HepG2 (cell line): ENCODE results near the gene ABHD1. TPM values are rescaled to one million over a fixed set of nuclear protein-coding genes. Genes with fewer than 3 reads are reported as not detected.
A peak's percentile ranks its signal among the peaks of the same experiment; 100 is the strongest.

Source experiments
- FOXC1 ChIP-seq: sonication (generic); formaldehyde crosslinking; IDR thresholded peaks from 2 replicates; pipeline ENCODE4 v1.8.0; 2022; ENCODE audit warnings: mild to moderate bottlenecking, missing genetic modification reagents, borderline replicate concordance
- HNF4G ChIP-seq, 2 experiments: sonication (generic) in 1 of 2; formaldehyde crosslinking in 1 of 2; IDR thresholded peaks; 2 replicates each; pipeline versions ENCODE4 v1.4.0 to v1.6.1; 2011 to 2020; ENCODE audit warnings: borderline replicate concordance in 2 of 2, low read depth in 2 of 2, mild to moderate bottlenecking in 2 of 2, low read length in 1 of 2, missing genetic modification reagents in 1 of 2, moderate library complexity in 1 of 2
- HOXA3 ChIP-seq: sonication (generic); formaldehyde crosslinking; IDR thresholded peaks from 2 replicates; pipeline ENCODE4 v1.5.0; 2020; ENCODE audit warnings: missing genetic modification reagents
- KAT7 ChIP-seq: IDR thresholded peaks from 2 replicates; pipeline ENCODE4 v1.6.1; 2018; ENCODE audit warnings: borderline replicate concordance, missing compliant biosample characterization
- KDM2A ChIP-seq: sonication (generic); formaldehyde crosslinking; IDR thresholded peaks from 2 replicates; pipeline ENCODE4 v1.4.0; 2020; ENCODE audit warnings: low read depth, missing genetic modification reagents, borderline replicate concordance
- KDM5B ChIP-seq: sonication (generic); formaldehyde crosslinking; IDR thresholded peaks from 2 replicates; pipeline ENCODE4 v1.4.0; 2020; ENCODE audit warnings: missing genetic modification reagents, mild to moderate bottlenecking, borderline replicate concordance
- LCORL ChIP-seq, 2 experiments: fragments of 450-650 bp in 1 of 2; sonication (generic) in 1 of 2; formaldehyde crosslinking in 1 of 2; IDR thresholded peaks; 2 replicates each; pipeline versions ENCODE4 v1.5.0 to v1.6.1; 2017 to 2020; ENCODE audit warnings: antibody characterized with exemption in 1 of 2, missing genetic modification reagents in 1 of 2
- MAFK ChIP-seq, 2 experiments: IDR thresholded peaks in 1 of 2; conservative IDR thresholded peaks in 1 of 2; 2 replicates each; pipeline ENCODE4 v1.6.1; 2011; ENCODE audit warnings: improper control_type of control experiment in 2 of 2, low read length in 2 of 2
- MAZ ChIP-seq, 2 experiments: sonication (generic) in 1 of 2; formaldehyde crosslinking in 1 of 2; IDR thresholded peaks; 2 replicates each; pipeline versions ENCODE4 v1.5.0 to v1.6.1; 2012 to 2020; ENCODE audit warnings: low read depth in 2 of 2, mild to moderate bottlenecking in 2 of 2, borderline replicate concordance in 1 of 2, improper control_type of control experiment in 1 of 2, low read length in 1 of 2, missing genetic modification reagents in 1 of 2, moderate library complexity in 1 of 2
- POGK ChIP-seq: sonication (generic); formaldehyde crosslinking; conservative IDR thresholded peaks from 2 replicates; pipeline ENCODE4 v1.8.0; 2022; ENCODE audit warnings: mild to moderate bottlenecking, moderate library complexity, missing genetic modification reagents
- RFX1 ChIP-seq: fragments of 450-650 bp; IDR thresholded peaks from 2 replicates; pipeline ENCODE4 v1.6.1; 2017
- RXRA ChIP-seq: sonication (generic); formaldehyde crosslinking; IDR thresholded peaks from 2 replicates; pipeline ENCODE4 v1.5.1; 2020; ENCODE audit warnings: missing genetic modification reagents
- TFAP4 ChIP-seq: sonication (generic); IDR thresholded peaks from 2 replicates; pipeline ENCODE4 v1.6.1; 2016; ENCODE audit warnings: low read depth, borderline replicate concordance
- UBTF ChIP-seq: sonication (generic); formaldehyde crosslinking; IDR thresholded peaks from 2 replicates; pipeline ENCODE4 v1.4.0; 2020; ENCODE audit warnings: mild to moderate bottlenecking, missing genetic modification reagents
- YY1 ChIP-seq: IDR thresholded peaks from 2 replicates; pipeline ENCODE4 v1.6.1; 2011; ENCODE audit warnings: low read length, low read depth, moderate library complexity, mild to moderate bottlenecking; ENCODE audit not compliant: insufficient read depth, insufficient replicate concordance
- ZNF143 ChIP-seq: sonication (generic); formaldehyde crosslinking; IDR thresholded peaks from 2 replicates; pipeline ENCODE4 v1.4.0; 2020; ENCODE audit warnings: missing genetic modification reagents
- ZNF24 ChIP-seq: fragments of 450-650 bp; IDR thresholded peaks from 2 replicates; pipeline ENCODE4 v1.6.1; 2017; ENCODE audit warnings: antibody characterized with exemption, mild to moderate bottlenecking
- ZNF556 ChIP-seq: sonication (generic); formaldehyde crosslinking; IDR thresholded peaks from 2 replicates; pipeline ENCODE4 v1.4.0; 2020; ENCODE audit warnings: mild to moderate bottlenecking, missing genetic modification reagents, borderline replicate concordance
- ZNF772 ChIP-seq: sonication (generic); formaldehyde crosslinking; IDR thresholded peaks from 2 replicates; pipeline ENCODE4 v1.5.0; 2020; ENCODE audit warnings: mild to moderate bottlenecking, missing genetic modification reagents
- ZNF776 ChIP-seq: sonication (generic); formaldehyde crosslinking; IDR thresholded peaks from 2 replicates; pipeline ENCODE4 v1.4.0; 2020; ENCODE audit warnings: mild to moderate bottlenecking, missing genetic modification reagents
- ZNF784 ChIP-seq: sonication (generic); formaldehyde crosslinking; IDR thresholded peaks from 2 replicates; pipeline ENCODE4 v1.5.1; 2020; ENCODE audit warnings: missing genetic modification reagents, mild to moderate bottlenecking, borderline replicate concordance
- ZNF841 ChIP-seq: sonication (generic); formaldehyde crosslinking; IDR thresholded peaks from 2 replicates; pipeline ENCODE4 v1.8.1; 2023; ENCODE audit warnings: missing genetic modification reagents, borderline replicate concordance
- polyA plus RNA-seq, 8 experiments: library from polyadenylated mRNA; depleted of rRNA in 3 of 8; stranded (reverse) in 7 of 8; unstranded in 1 of 8; fragments of >200 nt; fragmentation: Illumina TruSeq in 4 of 8; extraction: Trizol in 4 of 8; gene quantifications; 2 replicates each; pipeline versions ENCODE4 v1.2.1 to v1.2.3, GENCODE V29; 2011 to 2016; ENCODE audit warnings: low read depth in 4 of 8, missing spikeins in 1 of 8, mixed read lengths in 1 of 8; ENCODE audit not compliant: insufficient read depth in 1 of 8
- total RNA-seq, 5 experiments: library from RNA; depleted of rRNA; stranded (reverse); fragments of >200 nt; fragmentation: Illumina TruSeq; extraction: Trizol; gene quantifications; 2 replicates each; pipeline ENCODE4 v1.2.3, GENCODE V29; 2016; ENCODE audit warnings: low read depth in 1 of 5

Gene ABHD1
- total and polyA plus RNA-seq, 2 of the 13 experiments (the other 11 are each of a cell fraction or from before 2014, with no cell fraction given) = 0.04 to 0.81 TPM

- TF ChIP-seq ZNF784 (CRISPR knock-in tag) = no peak
- TF ChIP-seq MAFK (conservative IDR thresholded peaks at IDR 0.05 in 1 of 2, IDR thresholded peaks at IDR 0.05 in 1 of 2; ENCODE audit: low read length in 2 of 2) = no peak
- TF ChIP-seq MAZ (IDR thresholded peaks at IDR 0.05; ENCODE audit: borderline replicate concordance, low read depth, low read length) = 0 out of 2 replicates have a peak, but pooled peaks have one; percentile 30
- TF ChIP-seq MAZ (CRISPR knock-in tag; IDR thresholded peaks at IDR 0.05; ENCODE audit: low read depth) = no peak
- no peak for TF ChIP-seq KDM5B
- TF ChIP-seq RXRA (CRISPR knock-in tag) = peak; percentile 45; the same call in 1 of the 2 replicates
- TF ChIP-seq ZNF24 = no peak
- no peak for TF ChIP-seq FOXC1 (CRISPR knock-in tag)
- no peak for TF ChIP-seq KAT7 (CRISPR knock-in tag)
- TF ChIP-seq HOXA3 (CRISPR knock-in tag) = peak; percentile 20; the same call in 1 of the 2 replicates
- TF ChIP-seq HNF4G (IDR thresholded peaks at IDR 0.05; ENCODE audit: borderline replicate concordance, low read depth, low read length) = no peak
- no peak for TF ChIP-seq HNF4G (CRISPR knock-in tag; IDR thresholded peaks at IDR 0.05; ENCODE audit: borderline replicate concordance, low read depth)
- TF ChIP-seq ZNF556 (CRISPR knock-in tag) = no peak
- no peak for TF ChIP-seq RFX1
- TF ChIP-seq TFAP4 = peak; percentile 49; the same call in 1 of the 2 replicates
- no peak for TF ChIP-seq ZNF772 (CRISPR knock-in tag)
- peak; percentile 48 for TF ChIP-seq YY1
- no peak for TF ChIP-seq ZNF841 (CRISPR knock-in tag)
- no peak for TF ChIP-seq KDM2A (CRISPR knock-in tag)
- TF ChIP-seq ZNF776 (CRISPR knock-in tag) = no peak
- peak; percentile 38; the same call in 1 of the 2 replicates for TF ChIP-seq UBTF
- TF ChIP-seq POGK (CRISPR knock-in tag) = no peak
- TF ChIP-seq LCORL (IDR thresholded peaks at IDR 0.05) = no peak
- 0 out of 2 replicates have a peak, but pooled peaks have one; percentile 64 for TF ChIP-seq LCORL (CRISPR knock-in tag; IDR thresholded peaks at IDR 0.05)
- 0 out of 2 replicates have a peak, but pooled peaks have one; percentile 19 for TF ChIP-seq ZNF143 (CRISPR knock-in tag)
Observed at GRCh38 chr2:27152102-27152795, 28.6 kb downstream of the ABHD1 start (continued).
